HCT116 (cell line): Measurements from ENCODE around the gene SORBS1. TPM values are rescaled to one million over a fixed set of nuclear protein-coding genes. Genes with fewer than 3 reads are reported as not detected.

Experiments
- ATAC-seq: fragments of 200-7000 bp; cut with Tn5 transposase; 2 replicates; pipeline ENCODE4 v1.9.1; 2020; ENCODE audit warnings: mild to moderate bottlenecking, moderate library complexity
- BruUV-seq: library from RNA; stranded (reverse); fragments of 400-500 nt; replicated peaks from 2 replicates; lab custom pipeline; 2021; lab: Mats Ljungman, UMichigan
- CTCF ChIA-PET: fragments of 300-600 bp; sonication (Branson Sonifier 250); formaldehyde crosslinking; loops from one replicate; lab custom pipeline; 2021; ENCODE audit warnings: antibody characterized with exemption; lab: Charles Lee
- POLR2A ChIA-PET: fragments of 300-600, 350-600 bp; sonication (Branson Sonifier 250); formaldehyde crosslinking; loops from one replicate; lab custom pipeline; 2021; ENCODE audit warnings: antibody characterized with exemption; lab: Charles Lee
- RAD21 ChIA-PET, 2 experiments: fragments of 300-600 bp; sonication (Branson Sonifier 250); formaldehyde crosslinking; loops; one replicate each; lab custom pipeline; 2023; ENCODE audit warnings: low total read pairs in 2 of 2; ENCODE audit not compliant: uncharacterized antibody in 2 of 2, unreplicated experiment in 2 of 2, low non-redundant PET in 1 of 2; lab: Charles Lee
- DNase-seq: peaks from one replicate; pipeline ENCODE4 v3.0.0-alpha.2; 2010; ENCODE audit warnings: low read depth, low spot score
- H2AFZ ChIP-seq: fragments of 200-600 bp; shearing (Covaris generic), sonication (generic); 2 replicates; pipeline ENCODE4 v1.6.1; 2017; ENCODE audit warnings: low read depth, mixed run types, mixed read lengths, antibody characterized with exemption, low read length; ENCODE audit not compliant: poor library complexity, severe bottlenecking
- H3K27ac ChIP-seq: 2 replicates; pipeline ENCODE4 v1.5.1; 2012; ENCODE audit warnings: low read depth, low read length
- H3K27me3 ChIP-seq: fragments of 200-600 bp; sonication (generic); 2 replicates; pipeline ENCODE4 v1.6.1; 2016; ENCODE audit warnings: mixed run types, low read length, mixed read lengths; ENCODE audit not compliant: insufficient read depth
- H3K36me3 ChIP-seq, 2 experiments: fragments of 200-500 bp in 1 of 2; fragments of 200-600 bp in 1 of 2; sonication (Bioruptor generic) in 1 of 2; sonication (generic) in 1 of 2; 2 replicates each; pipeline versions ENCODE4 v1.5.1 to v1.6.1; 2014 to 2016; ENCODE audit warnings: low read length in 2 of 2, inconsistent platforms in 1 of 2, mixed read lengths in 1 of 2, mixed run types in 1 of 2; ENCODE audit not compliant: insufficient read depth in 2 of 2, control insufficient read depth in 1 of 2
- H3K4me1 ChIP-seq, 2 experiments: fragments of 200-600 bp in 1 of 2; sonication (generic) in 1 of 2; 2 replicates each; pipeline versions ENCODE4 v1.5.1 to v1.6.1; 2012 to 2017; ENCODE audit warnings: low read length in 2 of 2, inconsistent platforms in 1 of 2, mild to moderate bottlenecking in 1 of 2, mixed read lengths in 1 of 2, mixed run types in 1 of 2, moderate library complexity in 1 of 2; ENCODE audit not compliant: insufficient read depth in 2 of 2, control insufficient read depth in 1 of 2
- H3K4me2 ChIP-seq: fragments of 200-600 bp; sonication (generic); 2 replicates; pipeline ENCODE4 v1.6.1; 2017; ENCODE audit warnings: mixed run types, low read length, mixed read lengths
- H3K4me3 ChIP-seq, 2 experiments: fragments of 200-600 bp in 1 of 2; sonication (generic) in 1 of 2; replicated peaks in 1 of 2; 2 replicates each; pipeline ENCODE4 v1.5.1; 2011 to 2016; ENCODE audit warnings: low read length in 2 of 2, control low read depth in 1 of 2, low read depth in 1 of 2, mild to moderate bottlenecking in 1 of 2, mixed read lengths in 1 of 2, mixed run types in 1 of 2
- H3K79me2 ChIP-seq: fragments of 200-600 bp; sonication (generic); 2 replicates; pipeline ENCODE4 v1.6.1; 2017; ENCODE audit warnings: mild to moderate bottlenecking, mixed run types, low read length, moderate library complexity, mixed read lengths; ENCODE audit not compliant: insufficient read depth
- H3K9ac ChIP-seq: fragments of 200-600 bp; sonication (generic); 2 replicates; pipeline ENCODE4 v1.6.1; 2016; ENCODE audit warnings: low read length, mixed read lengths
- H3K9me2 ChIP-seq: fragments of 200-600 bp; sonication (generic), shearing (Covaris generic); 2 replicates; pipeline ENCODE4 v1.6.1; 2017; ENCODE audit warnings: mixed run types, mild to moderate bottlenecking, moderate library complexity; ENCODE audit not compliant: insufficient read depth
- H3K9me3 ChIP-seq, 2 experiments: fragments of 200-500 bp in 1 of 2; fragments of 200-600 bp in 1 of 2; sonication (Bioruptor generic) in 1 of 2; sonication (generic) in 1 of 2; 2 replicates each; pipeline ENCODE4 v1.6.1; 2014 to 2017; ENCODE audit warnings: low read length in 2 of 2, mixed read lengths in 2 of 2, inconsistent platforms in 1 of 2, low read depth in 1 of 2, mild to moderate bottlenecking in 1 of 2, mixed run types in 1 of 2, moderate library complexity in 1 of 2; ENCODE audit not compliant: control insufficient read depth in 1 of 2, insufficient read depth in 1 of 2
- H4K20me1 ChIP-seq: fragments of 200-600 bp; sonication (generic), shearing (Covaris generic); 2 replicates; pipeline ENCODE4 v1.6.1; 2017; ENCODE audit warnings: mixed run types, mild to moderate bottlenecking, moderate library complexity; ENCODE audit not compliant: insufficient read depth
- EZH2 ChIP-seq: fragments of 200-600 bp; sonication (generic); IDR thresholded peaks from 2 replicates; pipeline ENCODE4 v1.6.1; 2017; ENCODE audit warnings: antibody characterized with exemption, mixed run types
- EZH2phosphoT487 ChIP-seq: fragments of 200-600 bp; IDR thresholded peaks from 2 replicates; pipeline ENCODE4 v1.6.1; 2018; ENCODE audit warnings: antibody characterized with exemption, borderline replicate concordance
- JUND ChIP-seq: IDR thresholded peaks from 2 replicates; pipeline ENCODE4 v1.6.1; 2012
- POLR2A ChIP-seq: IDR thresholded peaks from 2 replicates; pipeline ENCODE4 v1.7.0; 2011; ENCODE audit warnings: borderline replicate concordance; ENCODE audit not compliant: insufficient read depth, insufficient read length; ENCODE audit errors: extremely low read depth
- RAD21 ChIP-seq: IDR thresholded peaks from 2 replicates; pipeline ENCODE4 v1.6.1; 2012; ENCODE audit warnings: low read depth, mild to moderate bottlenecking
- SRF ChIP-seq: IDR thresholded peaks from 2 replicates; pipeline ENCODE4 v1.6.1; 2012; ENCODE audit warnings: low read depth
- TCF7L2 ChIP-seq: IDR thresholded peaks from 2 replicates; pipeline ENCODE4 v1.7.0; 2011; ENCODE audit warnings: borderline replicate concordance, inconsistent platforms; ENCODE audit not compliant: insufficient read depth, insufficient read length; ENCODE audit errors: extremely low read depth
- intact Hi-C: fragments of 100-400 bp; cut with micrococcal nuclease; formaldehyde crosslinking; loops from 2 replicates; pipeline ENCODE4 v1.10.0; 2022
- total RNA-seq: library from RNA; stranded (reverse); gene quantifications from one replicate; pipeline ENCODE4 v1.2.1, GENCODE V29; 2021; ENCODE audit not compliant: unreplicated experiment
- TF ChIP-seq, protein P1 (sequence below): IDR thresholded peaks from 2 replicates; pipeline ENCODE4 v1.6.1; 2011; ENCODE audit warnings: mild to moderate bottlenecking, low read length, moderate library complexity; ENCODE audit not compliant: insufficient replicate concordance; ENCODE audit errors: extremely low read depth
- TF ChIP-seq, protein P2 (sequence below): IDR thresholded peaks from 2 replicates; pipeline ENCODE4 v1.6.1; 2012; ENCODE audit warnings: low read depth
- TF ChIP-seq, protein P3 (sequence below): IDR thresholded peaks from 2 replicates; pipeline ENCODE4 v1.6.1; 2012

Gene SORBS1
- total RNA-seq, 1 experiment from 2014 or later, result 3.4 TPM

DNA sequence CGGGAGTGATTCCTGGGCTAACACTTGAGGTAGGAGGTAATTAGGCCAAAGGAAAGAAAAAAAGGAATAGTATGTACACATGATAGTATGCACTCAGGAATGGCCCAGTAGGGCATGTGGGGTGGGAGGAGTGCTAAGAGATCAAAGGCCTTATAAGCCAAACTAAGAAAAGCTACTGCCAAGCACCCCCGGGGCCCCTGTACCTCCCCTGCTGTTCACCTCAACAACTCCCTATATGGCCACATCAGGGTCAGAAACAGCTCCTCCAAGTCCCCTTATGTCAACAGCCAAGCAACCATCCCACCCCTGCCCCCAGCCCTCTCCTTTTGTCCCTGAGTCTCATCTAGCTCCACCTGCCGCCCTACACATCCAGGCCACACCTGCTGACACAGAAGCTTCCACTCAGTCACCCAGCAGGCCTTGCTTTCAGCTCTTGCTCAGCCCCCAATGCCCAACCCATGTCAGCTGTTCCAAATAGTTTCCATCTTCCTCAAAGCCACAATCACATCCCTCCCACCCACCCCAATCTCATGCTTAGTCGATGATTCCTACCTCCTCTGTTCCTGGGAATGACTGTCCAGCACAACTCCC is 80.2 kb downstream of the SORBS1 start:
- ATAC-seq (no peak; the same call in 1 of the 2 replicates), DNase-seq (no peak)
- TF ChIP-seq, protein P1, sequence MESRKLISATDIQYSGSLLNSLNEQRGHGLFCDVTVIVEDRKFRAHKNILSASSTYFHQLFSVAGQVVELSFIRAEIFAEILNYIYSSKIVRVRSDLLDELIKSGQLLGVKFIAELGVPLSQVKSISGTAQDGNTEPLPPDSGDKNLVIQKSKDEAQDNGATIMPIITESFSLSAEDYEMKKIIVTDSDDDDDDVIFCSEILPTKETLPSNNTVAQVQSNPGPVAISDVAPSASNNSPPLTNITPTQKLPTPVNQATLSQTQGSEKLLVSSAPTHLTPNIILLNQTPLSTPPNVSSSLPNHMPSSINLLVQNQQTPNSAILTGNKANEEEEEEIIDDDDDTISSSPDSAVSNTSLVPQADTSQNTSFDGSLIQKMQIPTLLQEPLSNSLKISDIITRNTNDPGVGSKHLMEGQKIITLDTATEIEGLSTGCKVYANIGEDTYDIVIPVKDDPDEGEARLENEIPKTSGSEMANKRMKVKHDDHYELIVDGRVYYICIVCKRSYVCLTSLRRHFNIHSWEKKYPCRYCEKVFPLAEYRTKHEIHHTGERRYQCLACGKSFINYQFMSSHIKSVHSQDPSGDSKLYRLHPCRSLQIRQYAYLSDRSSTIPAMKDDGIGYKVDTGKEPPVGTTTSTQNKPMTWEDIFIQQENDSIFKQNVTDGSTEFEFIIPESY, result no peak
- TF ChIP-seq, protein P2, sequence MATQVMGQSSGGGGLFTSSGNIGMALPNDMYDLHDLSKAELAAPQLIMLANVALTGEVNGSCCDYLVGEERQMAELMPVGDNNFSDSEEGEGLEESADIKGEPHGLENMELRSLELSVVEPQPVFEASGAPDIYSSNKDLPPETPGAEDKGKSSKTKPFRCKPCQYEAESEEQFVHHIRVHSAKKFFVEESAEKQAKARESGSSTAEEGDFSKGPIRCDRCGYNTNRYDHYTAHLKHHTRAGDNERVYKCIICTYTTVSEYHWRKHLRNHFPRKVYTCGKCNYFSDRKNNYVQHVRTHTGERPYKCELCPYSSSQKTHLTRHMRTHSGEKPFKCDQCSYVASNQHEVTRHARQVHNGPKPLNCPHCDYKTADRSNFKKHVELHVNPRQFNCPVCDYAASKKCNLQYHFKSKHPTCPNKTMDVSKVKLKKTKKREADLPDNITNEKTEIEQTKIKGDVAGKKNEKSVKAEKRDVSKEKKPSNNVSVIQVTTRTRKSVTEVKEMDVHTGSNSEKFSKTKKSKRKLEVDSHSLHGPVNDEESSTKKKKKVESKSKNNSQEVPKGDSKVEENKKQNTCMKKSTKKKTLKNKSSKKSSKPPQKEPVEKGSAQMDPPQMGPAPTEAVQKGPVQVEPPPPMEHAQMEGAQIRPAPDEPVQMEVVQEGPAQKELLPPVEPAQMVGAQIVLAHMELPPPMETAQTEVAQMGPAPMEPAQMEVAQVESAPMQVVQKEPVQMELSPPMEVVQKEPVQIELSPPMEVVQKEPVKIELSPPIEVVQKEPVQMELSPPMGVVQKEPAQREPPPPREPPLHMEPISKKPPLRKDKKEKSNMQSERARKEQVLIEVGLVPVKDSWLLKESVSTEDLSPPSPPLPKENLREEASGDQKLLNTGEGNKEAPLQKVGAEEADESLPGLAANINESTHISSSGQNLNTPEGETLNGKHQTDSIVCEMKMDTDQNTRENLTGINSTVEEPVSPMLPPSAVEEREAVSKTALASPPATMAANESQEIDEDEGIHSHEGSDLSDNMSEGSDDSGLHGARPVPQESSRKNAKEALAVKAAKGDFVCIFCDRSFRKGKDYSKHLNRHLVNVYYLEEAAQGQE, result no peak
- no peak for TF ChIP-seq POLR2A
- no peak for TF ChIP-seq EZH2phosphoT487
- no peak for TF ChIP-seq SRF
- no peak for TF ChIP-seq TCF7L2
- TF ChIP-seq, protein P3, sequence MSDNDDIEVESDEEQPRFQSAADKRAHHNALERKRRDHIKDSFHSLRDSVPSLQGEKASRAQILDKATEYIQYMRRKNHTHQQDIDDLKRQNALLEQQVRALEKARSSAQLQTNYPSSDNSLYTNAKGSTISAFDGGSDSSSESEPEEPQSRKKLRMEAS, result no peak
- TF ChIP-seq JUND, result no peak
- no peak for TF ChIP-seq EZH2
- no peak for TF ChIP-seq RAD21
- Histone ChIP-seq H3K4me3 (no peak overlapping the region), H3K27me3 (no peaks in the 10 kb centered on the region), H3K4me1 (peaks cover 0 to 9% of the 10 kb centered on the region in 2 experiments; a peak in 1 of 4 replicates), H3K9ac (no peak overlapping the region), H4K20me1 (no peaks in the 10 kb centered on the region), H3K9me3 (no peaks in the 10 kb centered on the region), H2AFZ (no peak overlapping the region), H3K27ac (no peak overlapping the region), H3K36me3 (no peaks in the 10 kb centered on the region), H3K79me2 (no peaks in the 10 kb centered on the region), H3K9me2 (no peaks in the 10 kb centered on the region), H3K4me2 (no peak overlapping the region)
- ChIA-PET RAD21 (no interaction called here), CTCF (no interaction called here), POLR2A (no interaction called here)
- BruUV-seq, result no TSS peak
- intact Hi-C loops, result no loop called here
